Activated CD4-positive, alpha-beta T cell treated with anti-CD3 and anti-CD28 coated beads for 24 hours (primary cell): ENCODE data around the gene UBE2G2.
A peak's percentile ranks its signal among the peaks of the same experiment; 100 is the strongest.

ENCODE experiments used
- DNase-seq, 2 donors: peaks; one replicate each; pipeline ENCODE4 v3.0.0-alpha.2; 2020; ENCODE audit warnings: low read depth in 2 of 2

UBE2G2 gene

DNA sequence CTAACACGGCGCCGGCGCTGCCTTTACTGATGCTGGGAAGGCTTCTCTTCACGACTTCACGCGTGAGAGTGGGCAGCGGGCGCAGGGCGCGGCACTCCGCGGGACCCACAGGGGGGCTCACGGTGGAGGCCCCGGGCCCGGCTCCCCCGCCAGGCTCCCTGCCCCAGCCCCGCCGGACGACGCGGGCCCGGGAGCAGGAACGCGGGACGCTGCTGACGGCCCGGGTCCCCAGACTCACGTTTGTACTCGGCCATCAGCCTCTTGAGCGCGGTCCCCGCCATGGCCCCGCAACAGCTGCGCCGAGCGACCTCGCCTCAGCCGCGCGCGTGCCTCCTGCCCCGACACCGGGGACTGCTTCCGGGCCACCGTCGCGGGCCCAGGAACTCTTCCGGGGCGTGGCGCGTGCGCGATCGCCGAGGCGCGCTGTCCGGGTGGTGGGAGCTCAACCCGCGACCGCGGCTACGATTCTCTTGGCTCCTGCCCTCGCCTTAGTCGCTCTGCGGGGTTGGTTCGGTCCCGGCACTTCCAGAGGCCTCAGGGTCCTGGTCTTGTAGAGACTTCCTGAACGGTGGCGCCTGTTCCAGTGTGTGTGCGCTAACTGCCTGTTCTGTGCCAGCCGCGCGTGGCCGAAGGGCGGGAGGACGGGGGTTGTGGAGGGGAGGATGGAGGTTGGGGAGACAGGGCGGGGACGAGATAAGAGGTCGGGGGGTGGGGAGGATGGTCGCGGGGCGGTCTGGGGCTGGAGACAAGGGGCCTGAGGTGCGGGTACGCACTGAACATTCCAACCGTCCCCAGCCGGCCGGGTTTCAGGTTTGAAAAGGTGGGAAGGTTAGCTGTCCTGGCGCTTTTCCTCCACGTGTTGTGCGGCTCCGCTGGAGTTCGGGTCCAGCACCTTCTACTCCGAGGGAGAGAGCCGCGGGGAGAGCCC, at the start of gene UBE2G2:
TSS of gene UBE2G2 (minus strand) at position 353 of the 928 bp plus-strand sequence. CDS start at position 281, 72 bp downstream.
- DNase-seq: peak; percentile 79 to 80

- no peak for DNase-seq
Measured at GRCh38 chr21:44850905-44851657, 49.5 kb upstream of the UBE2G2 start.

DNA sequence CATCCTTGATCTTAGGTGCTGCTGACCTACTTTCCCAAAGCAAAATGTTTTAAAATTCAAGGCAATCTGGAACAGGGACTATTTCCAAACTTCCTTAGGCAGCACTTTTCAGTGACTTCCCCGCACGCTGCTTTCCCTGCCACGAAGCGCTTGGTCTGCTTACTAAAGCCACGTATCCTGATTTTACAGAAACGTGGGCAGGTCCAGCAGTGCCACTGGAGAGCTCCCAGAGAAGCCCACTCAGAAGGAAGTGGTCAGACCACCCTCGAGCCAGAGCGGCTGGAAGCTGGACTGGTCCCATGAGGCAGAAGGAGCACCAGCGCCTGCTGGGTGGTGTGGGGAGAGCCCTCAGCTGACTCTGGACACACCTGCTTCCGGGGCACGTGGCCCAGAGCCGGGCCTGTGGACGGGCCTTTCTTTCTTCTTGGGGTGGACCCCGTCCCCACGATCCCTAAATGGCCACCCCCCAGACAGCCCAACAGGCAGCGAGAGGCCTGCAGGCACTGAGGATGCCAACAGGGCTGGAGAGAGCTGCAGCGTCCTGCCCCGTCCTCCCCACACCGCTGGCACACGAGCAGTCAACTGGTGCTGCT, 48.7 kb upstream of the UBE2G2 start:
- DNase-seq: no peak

GRCh38 chr21:44849616-44850130, 48.1 kb upstream of the UBE2G2 start:
- DNase-seq: no peak

- DNase-seq: no peak
Measured at GRCh38 chr21:44848821-44849521, 47.4 kb upstream of the UBE2G2 start.

- DNase-seq: no peak
Measured at GRCh38 chr21:44847261-44848056, 45.8 kb upstream of the UBE2G2 start.

DNA sequence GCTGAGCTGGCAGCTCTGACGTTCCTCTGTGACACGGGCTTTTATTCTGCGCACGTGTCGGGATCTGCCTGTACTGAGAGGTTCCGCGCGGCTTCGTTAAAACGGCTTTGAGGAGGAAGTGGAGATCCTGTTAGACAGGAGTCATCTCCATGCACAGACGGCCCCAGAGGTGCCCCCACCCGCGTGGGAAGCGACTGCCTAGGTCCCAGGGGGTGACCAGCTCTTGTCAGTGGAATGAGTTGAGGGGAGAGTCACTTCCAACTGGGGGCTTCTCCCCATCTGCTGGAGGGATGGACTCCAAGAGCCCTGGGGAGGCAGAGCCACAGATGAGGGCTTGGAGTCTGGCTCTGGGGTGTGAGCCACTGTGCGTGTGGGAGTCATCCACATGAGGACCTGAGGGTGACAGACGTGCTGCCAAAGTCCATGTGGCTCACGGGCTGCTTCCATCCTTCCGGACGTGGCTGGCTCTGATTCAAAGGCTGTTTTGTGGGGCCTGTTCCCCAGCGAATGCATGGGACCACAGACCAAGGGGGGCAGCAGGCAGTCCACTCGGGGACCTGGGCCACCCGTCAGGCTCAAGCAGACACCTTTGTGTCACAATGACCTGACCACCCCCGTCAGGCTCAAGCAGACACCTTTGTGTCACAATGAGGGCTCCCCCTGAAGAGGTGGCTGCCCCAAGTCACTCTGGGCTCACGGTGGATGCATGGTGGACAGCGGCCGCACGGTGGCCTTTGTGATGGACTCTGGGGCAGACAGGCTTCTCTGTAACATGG, 45.1 kb upstream of the UBE2G2 start:
- peak in 1 of 2 donors; percentile 23 for DNase-seq

GRCh38 chr21:44846224-44846484, 44.5 kb upstream of the UBE2G2 start:
- no peak for DNase-seq

DNA sequence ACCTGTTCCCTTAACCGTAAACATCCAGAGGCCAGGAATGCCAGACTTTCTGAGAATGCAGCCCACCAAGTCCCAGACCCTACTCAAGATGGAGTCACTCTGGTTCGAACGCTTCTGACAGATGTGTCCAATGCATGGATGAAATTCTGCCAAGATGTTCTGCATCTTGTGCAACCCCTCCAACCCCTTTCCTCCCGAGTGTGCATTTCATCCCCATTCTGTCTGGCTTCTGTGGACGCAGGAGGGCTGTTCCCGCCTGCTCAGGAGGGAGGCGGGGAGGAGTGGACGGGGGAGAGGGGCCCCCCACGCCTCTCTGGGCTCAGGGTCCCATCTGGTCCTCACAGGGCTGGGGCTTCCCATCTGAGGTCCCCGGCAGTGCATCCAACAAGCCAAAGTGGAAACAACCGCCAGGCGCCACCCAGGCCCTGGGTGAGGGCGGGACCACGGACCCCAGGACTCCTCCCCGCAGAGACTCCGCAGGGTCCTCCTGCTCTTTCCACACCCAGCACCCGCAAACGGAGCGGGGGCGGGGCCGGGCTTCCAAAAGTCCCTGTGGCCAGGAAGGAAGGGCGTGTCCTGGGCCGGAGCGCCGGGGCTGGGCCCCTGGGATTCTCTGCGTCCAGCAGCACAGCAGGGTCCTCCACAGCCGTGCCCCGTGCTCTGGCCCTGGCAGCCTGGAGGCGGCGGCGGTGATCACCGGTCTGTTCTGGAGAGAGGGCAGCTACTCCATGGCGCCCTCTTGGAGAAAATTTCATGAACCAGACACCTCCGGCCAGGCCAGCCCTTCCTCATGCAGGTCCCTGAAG, 44.0 kb upstream of the UBE2G2 start:
- peak; percentile 24 to 64 for DNase-seq

GRCh38 chr21:44844256-44844655, 42.6 kb upstream of the UBE2G2 start:
- no peak for DNase-seq

GRCh38 chr21:44842721-44843445, 41.3 kb upstream of the UBE2G2 start:
- no peak for DNase-seq

GRCh38 chr21:44842087-44842486, 40.5 kb upstream of the UBE2G2 start:
- no peak for DNase-seq

- DNase-seq: no peak
Measured at GRCh38 chr21:44840771-44841170, 39.2 kb upstream of the UBE2G2 start.

DNA sequence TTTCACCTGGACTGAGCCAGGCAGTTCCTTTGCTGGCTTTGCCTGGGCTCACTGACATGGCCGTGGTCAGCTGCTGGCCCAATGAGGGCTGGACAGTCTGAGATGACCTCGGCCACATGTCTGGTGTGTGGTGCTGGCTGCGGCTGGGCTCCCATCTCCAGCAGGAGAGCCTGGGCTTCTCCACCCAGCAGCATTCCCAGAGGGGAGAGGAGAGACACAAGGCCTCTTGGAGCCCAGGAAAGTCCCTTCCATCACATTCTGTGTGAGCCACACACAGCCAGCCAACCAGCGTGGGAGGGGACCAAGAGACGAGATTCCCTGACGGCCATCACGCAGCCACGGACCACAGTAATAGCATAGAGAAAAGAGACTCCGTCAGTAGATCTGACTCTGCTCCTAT, 37.3 kb upstream of the UBE2G2 start:
- no peak for DNase-seq

- no peak for DNase-seq
Measured at GRCh38 chr21:44838039-44838895, 36.6 kb upstream of the UBE2G2 start.

GRCh38 chr21:44837537-44837936, 35.9 kb upstream of the UBE2G2 start:
- DNase-seq: no peak

GRCh38 chr21:44836666-44837471, 35.2 kb upstream of the UBE2G2 start:
- DNase-seq: no peak
